IMR-90 (cell line): Measurements from ENCODE around the gene CDC42BPG. TPM values are rescaled to one million over a fixed set of nuclear protein-coding genes. Genes with fewer than 3 reads are reported as not detected.
A peak's percentile ranks its signal among the peaks of the same experiment; 100 is the strongest.

Experiments
- ATAC-seq: fragments of 200-7000 bp; cut with Tn5 transposase; 2 replicates; pipeline ENCODE4 v1.9.1; 2020; ENCODE audit warnings: low read depth, mild to moderate bottlenecking, moderate library complexity
- BruUV-seq: library from RNA; stranded (reverse); fragments of 400-500 nt; replicated peaks from 2 replicates; lab custom pipeline; 2021; lab: Mats Ljungman, UMichigan
- CTCF ChIA-PET: fragments of 300-600 bp; formaldehyde crosslinking; extraction: SDS; loops from one replicate; lab custom pipeline; 2021; ENCODE audit warnings: antibody characterized with exemption; lab: Yijun Ruan, JAX
- POLR2A ChIA-PET: fragments of 300-600 bp; sonication (Branson Sonifier 250); formaldehyde crosslinking; loops from one replicate; lab custom pipeline; 2022; ENCODE audit warnings: antibody characterized with exemption; ENCODE audit not compliant: unreplicated experiment; lab: Charles Lee
- DNase-seq: peaks from one replicate; pipeline ENCODE4 v3.0.0; 2013
- H2AFZ ChIP-seq: replicated peaks from 2 replicates; pipeline ENCODE3; 2013; ENCODE audit warnings: low read length, mild to moderate bottlenecking; ENCODE audit not compliant: poor library complexity
- H2AK5ac ChIP-seq: 2 replicates; pipeline ENCODE4 v1.6.1; 2013; ENCODE audit warnings: low read depth, low read length, inconsistent platforms
- H2AK9ac ChIP-seq: replicated peaks from 2 replicates; pipeline ENCODE3; 2013; ENCODE audit warnings: mild to moderate bottlenecking, low read depth, low read length, moderate library complexity; ENCODE audit not compliant: poor library complexity
- H2BK120ac ChIP-seq: 2 replicates; pipeline ENCODE4 v1.6.1; 2013; ENCODE audit warnings: low read depth, low read length, inconsistent platforms
- H2BK15ac ChIP-seq: 3 replicates; pipeline ENCODE4 v1.6.1; 2013; ENCODE audit warnings: low read depth, low read length, inconsistent platforms
- H2BK20ac ChIP-seq: 2 replicates; pipeline ENCODE4 v1.6.1; 2013; ENCODE audit warnings: low read depth, mild to moderate bottlenecking, inconsistent platforms, low read length, moderate library complexity
- H2BK5ac ChIP-seq: 2 replicates; pipeline ENCODE4 v1.6.1; 2013; ENCODE audit warnings: mild to moderate bottlenecking, low read depth, low read length, inconsistent platforms; ENCODE audit not compliant: poor library complexity, severe bottlenecking
- H3K14ac ChIP-seq: replicated peaks from 2 replicates; pipeline ENCODE4 v1.6.1; 2013; ENCODE audit warnings: low read depth, low read length, inconsistent platforms
- H3K18ac ChIP-seq: 2 replicates; pipeline ENCODE4 v1.6.1; 2013; ENCODE audit warnings: low read depth, low read length, control low read depth
- H3K23ac ChIP-seq: 2 replicates; pipeline ENCODE4 v1.6.1; 2013; ENCODE audit warnings: low read depth, low read length, inconsistent platforms
- H3K27ac ChIP-seq: 2 replicates; pipeline ENCODE4 v1.5.1; 2013; ENCODE audit warnings: mild to moderate bottlenecking, control low read depth, low read length; ENCODE audit not compliant: insufficient read depth
- H3K27me3 ChIP-seq: 2 replicates; pipeline ENCODE4 v1.6.1; 2013; ENCODE audit warnings: low read length; ENCODE audit not compliant: control insufficient read depth, insufficient read depth
- H3K36me3 ChIP-seq: 2 replicates; pipeline ENCODE4 v1.6.1; 2013; ENCODE audit warnings: low read length, mixed read lengths; ENCODE audit not compliant: control insufficient read depth, insufficient read depth
- H3K4ac ChIP-seq: 2 replicates; pipeline ENCODE4 v1.6.1; 2013; ENCODE audit warnings: low read depth, low read length, inconsistent platforms
- H3K4me1 ChIP-seq: 2 replicates; pipeline ENCODE4 v1.6.1; 2013; ENCODE audit warnings: low read length, mixed read lengths; ENCODE audit not compliant: control insufficient read depth, insufficient read depth
- H3K4me2 ChIP-seq: 2 replicates; pipeline ENCODE4 v1.6.1; 2013; ENCODE audit warnings: low read depth, mild to moderate bottlenecking, control low read depth, low read length, moderate library complexity
- H3K4me3 ChIP-seq: 2 replicates; pipeline ENCODE4 v1.5.1; 2013; ENCODE audit warnings: low read depth, mild to moderate bottlenecking, control low read depth, low read length, moderate library complexity; ENCODE audit not compliant: insufficient read depth
- H3K56ac ChIP-seq: 2 replicates; pipeline ENCODE4 v1.6.1; 2013; ENCODE audit warnings: low read length, inconsistent platforms; ENCODE audit not compliant: insufficient read depth; ENCODE audit errors: extremely low read depth
- H3K79me1 ChIP-seq, 2 experiments: 2 replicates each; pipeline ENCODE4 v1.6.1; 2013; ENCODE audit warnings: low read length in 2 of 2, inconsistent platforms in 1 of 2, low read depth in 1 of 2
- H3K9ac ChIP-seq: 2 replicates; pipeline ENCODE4 v1.6.1; 2013; ENCODE audit warnings: low read depth, low read length, control low read depth
- H3K9me1 ChIP-seq: 2 replicates; pipeline ENCODE4 v1.6.1; 2013; ENCODE audit warnings: low read length, inconsistent platforms; ENCODE audit not compliant: insufficient read depth
- H3K9me3 ChIP-seq: 2 replicates; pipeline ENCODE4 v1.6.1; 2013; ENCODE audit warnings: low read length; ENCODE audit not compliant: control insufficient read depth, insufficient read depth
- H4K20me1 ChIP-seq: 2 replicates; pipeline ENCODE4 v1.6.1; 2013; ENCODE audit warnings: low read length, inconsistent platforms; ENCODE audit not compliant: insufficient read depth
- H4K5ac ChIP-seq: 2 replicates; pipeline ENCODE4 v1.6.1; 2013; ENCODE audit warnings: mild to moderate bottlenecking, low read depth, low read length, control low read depth
- H4K8ac ChIP-seq, 2 experiments: 2 replicates each; pipeline ENCODE4 v1.6.1; 2013; ENCODE audit warnings: low read depth in 2 of 2, low read length in 2 of 2, control low read depth in 1 of 2, inconsistent platforms in 1 of 2
- H4K91ac ChIP-seq: 2 replicates; pipeline ENCODE4 v1.6.1; 2013; ENCODE audit warnings: low read depth, low read length, inconsistent platforms; ENCODE audit not compliant: insufficient read depth
- CEBPB ChIP-seq: IDR thresholded peaks from 2 replicates; pipeline ENCODE4 v1.6.1; 2012; ENCODE audit warnings: low read depth, low read length, improper control_type of control experiment
- MAFK ChIP-seq: IDR thresholded peaks from 2 replicates; pipeline ENCODE4 v1.6.1; 2012; ENCODE audit warnings: low read depth, low read length, improper control_type of control experiment
- MAZ ChIP-seq: IDR thresholded peaks from 2 replicates; pipeline ENCODE4 v1.6.1; 2012; ENCODE audit warnings: low read depth, mild to moderate bottlenecking, low read length, improper control_type of control experiment, moderate library complexity, borderline replicate concordance
- RFX5 ChIP-seq: IDR thresholded peaks from 2 replicates; pipeline ENCODE4 v1.8.0; 2012; ENCODE audit warnings: low read depth, mild to moderate bottlenecking, low read length, moderate library complexity
- USF2 ChIP-seq: fragments of 150-350 bp; IDR thresholded peaks from 2 replicates; pipeline ENCODE4 v1.6.1; 2017; ENCODE audit warnings: mild to moderate bottlenecking, antibody characterized with exemption, low read length, low read depth
- WGBS, 2 experiments: methylation state at CpG; one replicate each; pipeline versions ENCODE4 v1.1.5 to v1.1.7; 2013; ENCODE audit warnings: missing lambda C conversion rate in 2 of 2; ENCODE audit not compliant: insufficient read length in 1 of 2; ENCODE audit errors: extremely low coverage in 2 of 2; 5-methylcytosine and 5-hydroxymethylcytosine counted together
- dilution Hi-C: fragments of 300-500 bp; cut with HindIII; formaldehyde crosslinking; loops from one replicate; pipeline ENCODE4 v1.14.3; 2018; ENCODE audit warnings: low sequenced_read_pairs; ENCODE audit not compliant: unreplicated experiment
- in situ Hi-C: fragments of 300-500 bp; cut with MboI; formaldehyde crosslinking; loops from 3 replicates; pipeline ENCODE4 v1.14.3; 2019; ENCODE audit warnings: low sequenced_read_pairs, inconsistent platforms, mixed read lengths
- intact Hi-C: fragments of 100-400 bp; cut with micrococcal nuclease; formaldehyde crosslinking; loops from 2 replicates; pipeline ENCODE4 v1.10.0; 2022
- polyA plus RNA-seq, 3 experiments: library from polyadenylated mRNA; depleted of rRNA; stranded (reverse); fragments of >200 nt; gene quantifications; 2 replicates each; pipeline ENCODE4 v1.2.3, GENCODE V29; 2012; ENCODE audit warnings: low replicate concordance in 1 of 3
- total RNA-seq: library from RNA; depleted of rRNA; stranded (reverse); fragments of >200 nt; gene quantifications from 2 replicates; pipeline ENCODE4 v1.2.3, GENCODE V29; 2012
- TF ChIP-seq, protein P1 (sequence below): conservative IDR thresholded peaks from 2 replicates; pipeline ENCODE4 v1.5.1; 2012; ENCODE audit warnings: mild to moderate bottlenecking, low read depth, low read length, improper control_type of control experiment
- TF ChIP-seq, protein P2 (sequence below): fragments of 150-350 bp; IDR thresholded peaks from 2 replicates; pipeline ENCODE4 v1.6.1; 2016; ENCODE audit warnings: low read depth, mild to moderate bottlenecking, low read length, moderate library complexity, borderline replicate concordance

Gene CDC42BPG
- total and polyA plus RNA-seq, 2 of the 4 experiments (the other 2 are of a cell fraction), result under 0.01 to 0.12 TPM

GRCh38 chr11:64796047-64796756 is 48.3 kb downstream of the CDC42BPG start:
- intact Hi-C loops (no loop called here), in situ Hi-C loops (no loop called here), dilution Hi-C loops (no loop called here)
- Histone ChIP-seq H3K27ac (no peak overlapping the region), H4K91ac (no peak overlapping the region), H3K18ac (no peak overlapping the region), H3K14ac (no peak overlapping the region), H3K23ac (no peak overlapping the region), H4K5ac (no peak overlapping the region), H3K79me1 (no peaks in the 10 kb centered on the region), H3K36me3 (peaks cover 24% of the 10 kb centered on the region), H3K4me3 (no peak overlapping the region), H3K9me1 (peaks cover under 1% of the 10 kb centered on the region; the same call in 1 of the 2 replicates), H4K8ac (no peak overlapping the region), H4K20me1 (no peaks in the 10 kb centered on the region), H3K4me1 (no peaks in the 10 kb centered on the region), H2BK15ac (no peak overlapping the region), H2AFZ (no peak overlapping the region), H2AK5ac (no peak overlapping the region), H3K27me3 (no peaks in the 10 kb centered on the region), H2BK120ac (no peak overlapping the region), H3K56ac (no peak overlapping the region), H3K4me2 (no peak overlapping the region), H2BK20ac (no peak overlapping the region), H2AK9ac (peak overlapping the region; percentile 42), H2BK5ac (no peak overlapping the region), H3K4ac (no peak overlapping the region), H3K9ac (no peak overlapping the region), H3K9me3 (no peaks in the 10 kb centered on the region)
- TF ChIP-seq CEBPB (no peak), RFX5 (no peak), MAFK (no peak), MAZ (no peak), USF2 (no peak)
- TF ChIP-seq, protein P1, sequence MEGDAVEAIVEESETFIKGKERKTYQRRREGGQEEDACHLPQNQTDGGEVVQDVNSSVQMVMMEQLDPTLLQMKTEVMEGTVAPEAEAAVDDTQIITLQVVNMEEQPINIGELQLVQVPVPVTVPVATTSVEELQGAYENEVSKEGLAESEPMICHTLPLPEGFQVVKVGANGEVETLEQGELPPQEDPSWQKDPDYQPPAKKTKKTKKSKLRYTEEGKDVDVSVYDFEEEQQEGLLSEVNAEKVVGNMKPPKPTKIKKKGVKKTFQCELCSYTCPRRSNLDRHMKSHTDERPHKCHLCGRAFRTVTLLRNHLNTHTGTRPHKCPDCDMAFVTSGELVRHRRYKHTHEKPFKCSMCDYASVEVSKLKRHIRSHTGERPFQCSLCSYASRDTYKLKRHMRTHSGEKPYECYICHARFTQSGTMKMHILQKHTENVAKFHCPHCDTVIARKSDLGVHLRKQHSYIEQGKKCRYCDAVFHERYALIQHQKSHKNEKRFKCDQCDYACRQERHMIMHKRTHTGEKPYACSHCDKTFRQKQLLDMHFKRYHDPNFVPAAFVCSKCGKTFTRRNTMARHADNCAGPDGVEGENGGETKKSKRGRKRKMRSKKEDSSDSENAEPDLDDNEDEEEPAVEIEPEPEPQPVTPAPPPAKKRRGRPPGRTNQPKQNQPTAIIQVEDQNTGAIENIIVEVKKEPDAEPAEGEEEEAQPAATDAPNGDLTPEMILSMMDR, result no peak
- TF ChIP-seq, protein P2, sequence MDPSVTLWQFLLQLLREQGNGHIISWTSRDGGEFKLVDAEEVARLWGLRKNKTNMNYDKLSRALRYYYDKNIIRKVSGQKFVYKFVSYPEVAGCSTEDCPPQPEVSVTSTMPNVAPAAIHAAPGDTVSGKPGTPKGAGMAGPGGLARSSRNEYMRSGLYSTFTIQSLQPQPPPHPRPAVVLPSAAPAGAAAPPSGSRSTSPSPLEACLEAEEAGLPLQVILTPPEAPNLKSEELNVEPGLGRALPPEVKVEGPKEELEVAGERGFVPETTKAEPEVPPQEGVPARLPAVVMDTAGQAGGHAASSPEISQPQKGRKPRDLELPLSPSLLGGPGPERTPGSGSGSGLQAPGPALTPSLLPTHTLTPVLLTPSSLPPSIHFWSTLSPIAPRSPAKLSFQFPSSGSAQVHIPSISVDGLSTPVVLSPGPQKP, result no peak
- ATAC-seq (no peak), DNase-seq (no peak)
- CTCF ChIA-PET, result no interaction called here
- BruUV-seq, result no TSS peak
- 90% methylated on average over 6 of the region's 19 CpGs; no CpG with 5 or more reads in 1 of the 2 experiments for WGBS, 2 experiments
- POLR2A ChIA-PET, result no interaction called here
